OCI-LY7 (cell line): ENCODE measurements around the gene ZSCAN26. TPM values are rescaled to one million over a fixed set of nuclear protein-coding genes. Genes with fewer than 3 reads are reported as not detected.

Experiments used
- BruUV-seq: library from RNA; stranded (reverse); fragments of 400-500 nt; replicated peaks from 2 replicates; lab custom pipeline; 2021; lab: Mats Ljungman, UMichigan
- CTCF ChIA-PET: fragments of 300-600 bp; sonication (Branson Sonifier 250); formaldehyde crosslinking; loops from one replicate; lab custom pipeline; 2022; ENCODE audit warnings: antibody characterized with exemption; ENCODE audit not compliant: unreplicated experiment; lab: Charles Lee
- POLR2A ChIA-PET: fragments of 300-600 bp; sonication (Branson Sonifier 250); formaldehyde crosslinking; loops from one replicate; lab custom pipeline; 2022; ENCODE audit warnings: antibody characterized with exemption; lab: Charles Lee
- DNase-seq: peaks from one replicate; pipeline ENCODE4 v3.0.0-alpha.2; 2015; ENCODE audit warnings: low spot score
- H2AFZ ChIP-seq: fragments of 200-600 bp; sonication (generic), shearing (Covaris generic); 2 replicates; pipeline ENCODE4 v1.6.1; 2014; ENCODE audit warnings: mild to moderate bottlenecking, antibody characterized with exemption, low read length, moderate library complexity
- H3K27ac ChIP-seq: fragments of 200-600 bp; sonication (generic); 2 replicates; pipeline ENCODE4 v1.5.1; 2014; ENCODE audit warnings: mixed run types, low read depth, mild to moderate bottlenecking, moderate library complexity, low read length, inconsistent platforms; ENCODE audit not compliant: poor library complexity, severe bottlenecking
- H3K36me3 ChIP-seq: fragments of 200-600 bp; sonication (generic); 2 replicates; pipeline ENCODE4 v1.6.1; 2014; ENCODE audit warnings: mild to moderate bottlenecking, antibody characterized with exemption, low read length, moderate library complexity, mixed read lengths; ENCODE audit not compliant: insufficient read depth
- H3K4me1 ChIP-seq: fragments of 200-600 bp; sonication (generic); 2 replicates; pipeline ENCODE4 v1.5.1; 2014; ENCODE audit warnings: mild to moderate bottlenecking, low read length; ENCODE audit not compliant: insufficient read depth, poor library complexity, severe bottlenecking
- H3K4me2 ChIP-seq: fragments of 200-600 bp; sonication (generic); 2 replicates; pipeline ENCODE4 v1.6.1; 2014; ENCODE audit warnings: mild to moderate bottlenecking, low read length
- H3K4me3 ChIP-seq: fragments of 200-600 bp; sonication (generic); 2 replicates; pipeline ENCODE4 v1.5.1; 2014; ENCODE audit warnings: mild to moderate bottlenecking, low read depth, low read length; ENCODE audit not compliant: poor library complexity, severe bottlenecking
- H3K79me2 ChIP-seq: fragments of 200-600 bp; sonication (generic); 2 replicates; pipeline ENCODE4 v1.6.1; 2016; ENCODE audit warnings: low read depth, mild to moderate bottlenecking, low read length, moderate library complexity, mixed read lengths; ENCODE audit not compliant: insufficient read depth
- H3K9me2 ChIP-seq: fragments of 200-600 bp; sonication (generic); 2 replicates; pipeline ENCODE4 v1.6.1; 2016; ENCODE audit warnings: mild to moderate bottlenecking, low read length, mixed read lengths; ENCODE audit not compliant: insufficient read depth
- H3K9me3 ChIP-seq: fragments of 200-600 bp; sonication (generic); 2 replicates; pipeline ENCODE4 v1.6.1; 2014; ENCODE audit warnings: mild to moderate bottlenecking, mixed run types, low read length, mixed read lengths
- H4K20me1 ChIP-seq: fragments of 200-600 bp; sonication (generic); 2 replicates; pipeline ENCODE4 v1.6.1; 2014; ENCODE audit warnings: mild to moderate bottlenecking, antibody characterized with exemption, low read length, moderate library complexity, mixed read lengths; ENCODE audit not compliant: insufficient read depth
- EZH2phosphoT487 ChIP-seq: fragments of 200-600 bp; sonication (generic); IDR thresholded peaks from 2 replicates; pipeline ENCODE4 v1.6.1; 2018; ENCODE audit warnings: low read depth, borderline replicate concordance, mild to moderate bottlenecking, mixed run types, antibody characterized with exemption, low read length, moderate library complexity, mixed read lengths
- intact Hi-C: fragments of 100-400 bp; cut with micrococcal nuclease; formaldehyde crosslinking; loops from one replicate; pipeline ENCODE4 v1.10.0; 2022; ENCODE audit not compliant: unreplicated experiment
- total RNA-seq, 2 experiments: library from RNA; depleted of rRNA in 1 of 2; stranded (reverse); fragments of >200 nt in 1 of 2; shearing (Covaris generic) in 1 of 2; gene quantifications; 2 replicates each; pipeline ENCODE4 v1.2.3, GENCODE V29; 2014 to 2022
- TF ChIP-seq, protein P1 (sequence below): fragments of 200-600 bp; sonication (generic); conservative IDR thresholded peaks from 2 replicates; pipeline ENCODE4 v1.5.1; 2014; ENCODE audit warnings: mild to moderate bottlenecking, antibody characterized with exemption, low read length, moderate library complexity, mixed read lengths

ZSCAN26 gene
- total RNA-seq, 2 experiments from 2014 or later = 2.8 to 6.8 TPM

GRCh38 chr6:28239636-28240035, 27.3 kb upstream of the ZSCAN26 start:
- POLR2A ChIA-PET = no interaction called here
- no peaks in the 10 kb centered on the region for H3K79me2 ChIP-seq
- no peaks in the 10 kb centered on the region for H3K9me2 ChIP-seq
- H3K4me1 ChIP-seq = no peaks in the 10 kb centered on the region
- H3K4me3 ChIP-seq = no peak overlapping the region
- no peaks in the 10 kb centered on the region for H4K20me1 ChIP-seq
- H3K36me3 ChIP-seq = peaks cover 12% of the 10 kb centered on the region
- CTCF ChIA-PET = no interaction called here
- no peak overlapping the region for H3K4me2 ChIP-seq
- no peak overlapping the region for H2AFZ ChIP-seq
- intact Hi-C loops = no loop called here
- no TSS peak for BruUV-seq
- no peak overlapping the region for H3K27ac ChIP-seq
- no peak for DNase-seq
- no peaks in the 10 kb centered on the region for H3K9me3 ChIP-seq
- TF ChIP-seq, protein P1, sequence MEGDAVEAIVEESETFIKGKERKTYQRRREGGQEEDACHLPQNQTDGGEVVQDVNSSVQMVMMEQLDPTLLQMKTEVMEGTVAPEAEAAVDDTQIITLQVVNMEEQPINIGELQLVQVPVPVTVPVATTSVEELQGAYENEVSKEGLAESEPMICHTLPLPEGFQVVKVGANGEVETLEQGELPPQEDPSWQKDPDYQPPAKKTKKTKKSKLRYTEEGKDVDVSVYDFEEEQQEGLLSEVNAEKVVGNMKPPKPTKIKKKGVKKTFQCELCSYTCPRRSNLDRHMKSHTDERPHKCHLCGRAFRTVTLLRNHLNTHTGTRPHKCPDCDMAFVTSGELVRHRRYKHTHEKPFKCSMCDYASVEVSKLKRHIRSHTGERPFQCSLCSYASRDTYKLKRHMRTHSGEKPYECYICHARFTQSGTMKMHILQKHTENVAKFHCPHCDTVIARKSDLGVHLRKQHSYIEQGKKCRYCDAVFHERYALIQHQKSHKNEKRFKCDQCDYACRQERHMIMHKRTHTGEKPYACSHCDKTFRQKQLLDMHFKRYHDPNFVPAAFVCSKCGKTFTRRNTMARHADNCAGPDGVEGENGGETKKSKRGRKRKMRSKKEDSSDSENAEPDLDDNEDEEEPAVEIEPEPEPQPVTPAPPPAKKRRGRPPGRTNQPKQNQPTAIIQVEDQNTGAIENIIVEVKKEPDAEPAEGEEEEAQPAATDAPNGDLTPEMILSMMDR = no peak
- TF ChIP-seq EZH2phosphoT487 = no peak

GRCh38 chr6:28240471-28240870, 26.5 kb upstream of the ZSCAN26 start:
- H3K4me2 ChIP-seq = no peak overlapping the region
- intact Hi-C loops = no loop called here
- H3K4me1 ChIP-seq = no peaks in the 10 kb centered on the region
- no peaks in the 10 kb centered on the region for H3K9me3 ChIP-seq
- H3K9me2 ChIP-seq = no peaks in the 10 kb centered on the region
- H3K27ac ChIP-seq = no peak overlapping the region
- ChIA-PET CTCF (no interaction called here), POLR2A (interaction anchor here (0.9 kb wide), 1 partner anchor 14 kb away, joined by 3 read pairs; no protein-coding TSS in a partner anchor)
- H3K36me3 ChIP-seq = peaks cover 21% of the 10 kb centered on the region
- H3K4me3 ChIP-seq = no peak overlapping the region
- H3K79me2 ChIP-seq = no peaks in the 10 kb centered on the region
- no peaks in the 10 kb centered on the region for H4K20me1 ChIP-seq
- no TSS peak for BruUV-seq
- no peak overlapping the region for H2AFZ ChIP-seq
- TF ChIP-seq, protein P1 = no peak
- TF ChIP-seq EZH2phosphoT487 = no peak
- DNase-seq = no peak

- BruUV-seq = no TSS peak
- Histone ChIP-seq H3K4me1 (no peaks in the 10 kb centered on the region), H3K9me2 (no peaks in the 10 kb centered on the region), H3K27ac (no peak overlapping the region), H3K4me3 (no peak overlapping the region), H3K79me2 (no peaks in the 10 kb centered on the region), H3K36me3 (peaks cover 53% of the 10 kb centered on the region), H2AFZ (no peak overlapping the region), H3K4me2 (no peak overlapping the region), H4K20me1 (no peaks in the 10 kb centered on the region), H3K9me3 (no peaks in the 10 kb centered on the region)
- POLR2A ChIA-PET = no interaction called here
- TF ChIP-seq, protein P1 = no peak
- TF ChIP-seq EZH2phosphoT487 = no peak
- CTCF ChIA-PET = no interaction called here
- no peak for DNase-seq
- intact Hi-C loops = no loop called here
Observed at GRCh38 chr6:28243946-28244345, 23.0 kb upstream of the ZSCAN26 start.
